Panc1 (cell line): ENCODE measurements around the gene SCG5. TPM values are rescaled to one million over a fixed set of nuclear protein-coding genes. Genes with fewer than 3 reads are reported as not detected.

Experiments
- ATAC-seq: fragments of 200-7000 bp; cut with Tn5 transposase; 2 replicates; pipeline ENCODE4 v1.9.1; 2020; ENCODE audit warnings: mild to moderate bottlenecking, moderate library complexity
- BruUV-seq: library from RNA; stranded (reverse); fragments of 400-500 nt; replicated peaks from 2 replicates; lab custom pipeline; 2021; lab: Mats Ljungman, UMichigan
- CTCF ChIA-PET: fragments of 300-600 bp; sonication (Branson Sonifier 250); formaldehyde crosslinking; loops from one replicate; lab custom pipeline; 2022; ENCODE audit warnings: antibody characterized with exemption; lab: Charles Lee
- POLR2A ChIA-PET: fragments of 300-600 bp; sonication (Branson Sonifier 250); formaldehyde crosslinking; loops from one replicate; lab custom pipeline; 2022; ENCODE audit warnings: antibody characterized with exemption; lab: Charles Lee
- DNase-seq: peaks from one replicate; pipeline ENCODE4 v3.0.0-alpha.2; 2010; ENCODE audit warnings: low read depth, low spot score
- H3K27ac ChIP-seq: 2 replicates; pipeline ENCODE4 v1.5.1; 2011; ENCODE audit warnings: mild to moderate bottlenecking, low read length, inconsistent platforms
- H3K27me3 ChIP-seq: fragments of 200-500 bp; sonication (Bioruptor generic); 2 replicates; pipeline ENCODE4 v1.6.0; 2014; ENCODE audit warnings: low read length, inconsistent platforms; ENCODE audit not compliant: control insufficient read depth, insufficient read depth
- H3K36me3 ChIP-seq: fragments of 200-500 bp; sonication (Bioruptor generic); 2 replicates; pipeline ENCODE4 v1.5.1; 2014; ENCODE audit warnings: inconsistent platforms, mild to moderate bottlenecking, low read length, moderate library complexity; ENCODE audit not compliant: control insufficient read depth, insufficient read depth
- H3K4me1 ChIP-seq: 2 replicates; pipeline ENCODE4 v1.5.1; 2011; ENCODE audit warnings: inconsistent platforms, mild to moderate bottlenecking, low read length, moderate library complexity; ENCODE audit not compliant: control insufficient read depth, insufficient read depth
- H3K4me3 ChIP-seq, 2 experiments: 2 replicates each; pipeline ENCODE4 v1.5.1; 2011 to 2012; ENCODE audit warnings: low read depth in 2 of 2, low read length in 2 of 2, mild to moderate bottlenecking in 2 of 2, inconsistent platforms in 1 of 2, moderate library complexity in 1 of 2
- H3K9me3 ChIP-seq: fragments of 200-500 bp; sonication (Bioruptor generic); 2 replicates; pipeline ENCODE4 v1.5.1; 2014; ENCODE audit warnings: low read depth, mild to moderate bottlenecking, inconsistent platforms, low read length, moderate library complexity; ENCODE audit not compliant: control insufficient read depth, insufficient read depth
- CTCF ChIP-seq: fragments of 450-650 bp; IDR thresholded peaks from 2 replicates; pipeline ENCODE4 v1.5.1; 2017; ENCODE audit warnings: mild to moderate bottlenecking
- POLR2AphosphoS5 ChIP-seq: IDR thresholded peaks from 2 replicates; pipeline ENCODE4 v1.6.1; 2012; ENCODE audit warnings: mild to moderate bottlenecking, low read depth, low read length, moderate library complexity
- REST ChIP-seq, 2 experiments: IDR thresholded peaks; 2 replicates each; pipeline ENCODE4 v1.6.1; 2011 to 2012; ENCODE audit warnings: low read depth in 2 of 2, control low read depth in 1 of 2, low read length in 1 of 2, mild to moderate bottlenecking in 1 of 2, moderate library complexity in 1 of 2; ENCODE audit not compliant: insufficient read depth in 1 of 2
- SIN3A ChIP-seq: IDR thresholded peaks from 2 replicates; pipeline ENCODE4 v1.6.1; 2012; ENCODE audit warnings: low read depth, mild to moderate bottlenecking, low read length, moderate library complexity, borderline replicate concordance; ENCODE audit not compliant: insufficient read depth
- TCF7L2 ChIP-seq: IDR thresholded peaks from 2 replicates; pipeline ENCODE4 v1.6.1; 2011; ENCODE audit warnings: mild to moderate bottlenecking, low read depth, low read length, inconsistent platforms
- in situ Hi-C: cut with HindIII; loops from 2 replicates; pipeline ENCODE4 v1.10.0; 2016; ENCODE audit warnings: low sequenced_read_pairs, low pct_unique_long_range_greater_than_20kb
- intact Hi-C: fragments of 100-400 bp; cut with micrococcal nuclease; formaldehyde crosslinking; loops from one replicate; pipeline ENCODE4 v1.10.0; 2022; ENCODE audit not compliant: unreplicated experiment
- total RNA-seq: library from RNA; stranded (reverse); gene quantifications from one replicate; pipeline ENCODE4 v1.2.1, GENCODE V29; 2021; ENCODE audit not compliant: unreplicated experiment

Gene SCG5
- total RNA-seq, 1 experiment from 2014 or later, result 0.67 TPM

DNA sequence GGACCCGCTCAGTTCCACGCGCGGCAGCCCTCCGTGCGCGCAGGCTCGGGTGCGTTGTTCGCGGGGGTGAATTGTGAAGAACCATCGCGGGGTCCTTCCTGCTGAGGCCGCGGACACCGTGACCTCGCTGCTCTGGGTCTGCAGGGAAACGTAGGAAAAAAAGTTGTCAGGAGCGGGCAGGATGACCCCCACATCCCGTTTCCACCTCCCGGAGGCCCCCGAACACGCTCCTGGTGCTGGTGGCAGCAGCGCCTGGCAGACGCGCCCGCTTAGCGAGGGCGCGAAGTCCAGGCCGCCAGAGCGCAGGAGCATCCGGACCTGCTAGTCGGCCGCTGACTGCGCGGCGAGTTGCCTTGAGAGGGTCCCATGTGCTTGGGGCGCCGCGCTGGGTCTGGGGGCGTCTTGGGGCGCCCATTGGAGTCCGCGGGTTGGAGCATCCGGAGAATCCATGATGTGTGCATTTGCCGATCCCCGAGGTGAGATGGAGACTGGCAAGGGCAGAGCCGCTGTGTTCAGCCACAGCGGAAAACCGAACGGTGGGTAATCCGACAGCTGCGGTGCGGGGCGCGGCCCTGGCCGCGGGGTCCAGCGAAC lies 76.8 kb downstream of the SCG5 start:
- H3K4me1 ChIP-seq, result no peaks in the 10 kb centered on the region
- DNase-seq (no peak), ATAC-seq (peak; percentile 44; the same call in 1 of the 2 replicates)
- ChIA-PET POLR2A (no interaction called here), CTCF (no interaction called here)
- H3K36me3 ChIP-seq, result no peaks in the 10 kb centered on the region
- peak overlapping the region; percentile 36 to 38 for H3K4me3 ChIP-seq
- no peak overlapping the region for H3K27ac ChIP-seq
- in situ Hi-C loops, result no loop called here
- no peaks in the 10 kb centered on the region for H3K9me3 ChIP-seq
- BruUV-seq, result no TSS peak
- H3K27me3 ChIP-seq, result peaks cover 41% of the 10 kb centered on the region
- TF ChIP-seq SIN3A (no peak), REST (IDR thresholded peaks at IDR 0.05; ENCODE audit: insufficient read depth in 1 of 2, low read depth in 2 of 2, low read length in 1 of 2) (no peak), TCF7L2 (no peak), CTCF (no peak), POLR2AphosphoS5 (no peak)
- intact Hi-C loops, result no loop called here

DNA sequence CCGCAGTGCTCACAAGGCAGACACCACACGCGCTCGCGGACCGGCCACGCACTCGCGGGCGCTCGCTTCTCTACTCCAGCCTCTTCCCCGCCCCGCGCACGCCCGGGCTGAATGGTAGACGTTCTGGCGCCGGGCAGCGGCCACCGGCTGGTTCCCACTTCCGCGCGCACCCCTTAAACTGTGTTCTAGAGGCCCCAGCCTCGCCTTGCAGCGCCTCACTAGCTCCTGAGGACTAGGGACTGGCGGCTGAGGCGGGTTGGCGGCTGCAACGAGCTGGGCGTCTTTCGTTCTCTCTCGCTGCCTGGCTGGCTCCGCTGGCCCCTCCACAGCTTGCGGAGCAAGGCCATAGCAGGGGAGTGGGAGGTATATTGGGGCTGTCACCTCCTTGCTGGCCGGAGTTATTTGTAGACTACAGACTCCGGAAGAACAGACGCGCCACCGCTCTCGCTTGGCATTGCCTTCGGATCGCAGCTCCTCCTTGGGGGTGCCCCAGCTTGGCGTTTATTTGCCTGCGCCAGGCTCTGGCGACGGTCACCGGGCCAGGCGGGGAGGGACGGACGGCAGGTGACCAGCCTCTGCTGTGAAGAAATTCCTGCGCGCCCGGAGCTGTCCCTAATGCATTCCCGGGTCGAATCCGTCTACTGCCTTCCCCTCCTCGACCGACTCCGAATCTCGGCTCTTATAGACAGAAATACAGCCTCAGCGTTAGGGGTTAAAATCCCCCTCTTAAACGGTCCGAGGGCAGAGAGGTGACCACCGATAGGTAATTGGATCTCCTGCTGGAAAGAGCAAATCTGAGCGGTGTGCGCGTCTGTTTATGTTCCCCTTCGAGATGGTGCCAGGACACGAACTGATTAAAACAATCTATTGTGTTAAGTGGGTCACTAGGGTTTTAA lies 77.6 kb downstream of the SCG5 start:
- BruUV-seq, result no TSS peak
- no peaks in the 10 kb centered on the region for H3K9me3 ChIP-seq
- peaks cover 35% of the 10 kb centered on the region for H3K27me3 ChIP-seq
- TF ChIP-seq REST (IDR thresholded peaks at IDR 0.05; ENCODE audit: insufficient read depth in 1 of 2, low read depth in 2 of 2, low read length in 1 of 2) (no peak), SIN3A (no peak), CTCF (no peak), TCF7L2 (no peak), POLR2AphosphoS5 (no peak)
- H3K4me1 ChIP-seq, result no peaks in the 10 kb centered on the region
- intact Hi-C loops (no loop called here), in situ Hi-C loops (no loop called here)
- H3K36me3 ChIP-seq, result no peaks in the 10 kb centered on the region
- H3K27ac ChIP-seq, result no peak overlapping the region
- ChIA-PET CTCF (no interaction called here), POLR2A (no interaction called here)
- ATAC-seq (peak; percentile 69), DNase-seq (no peak)
- peak overlapping the region; percentile 36 to 38 for H3K4me3 ChIP-seq
